Activated CD4-positive, alpha-beta memory T cell treated with anti-CD3 and anti-CD28 coated beads for 36 hours (primary cell): Measurements from ENCODE around the gene GRM7. TPM values are rescaled to one million over a fixed set of nuclear protein-coding genes. Genes with fewer than 3 reads are reported as not detected.

ENCODE experiments used
- CTCF ChIA-PET: fragments of 350-600 bp; sonication (Branson Sonifier 250); formaldehyde crosslinking; loops from one replicate; lab custom pipeline; 2021; ENCODE audit warnings: antibody characterized with exemption, inconsistent platforms; lab: Charles Lee
- POLR2A ChIA-PET: fragments of 350-600 bp; sonication (Branson Sonifier 250); formaldehyde crosslinking; loops from one replicate; lab custom pipeline; 2021; ENCODE audit warnings: antibody characterized with exemption; lab: Charles Lee
- DNase-seq: peaks from one replicate; pipeline ENCODE4 v3.0.0-alpha.2; 2020
- H3K27ac Mint-ChIP-seq: one replicate; pipeline ENCODE4 v1.8.0; 2021; ENCODE audit warnings: mixed read lengths
- H3K27me3 Mint-ChIP-seq: one replicate; pipeline ENCODE4 v1.8.0; 2021; ENCODE audit warnings: mixed read lengths
- H3K36me3 Mint-ChIP-seq: one replicate; pipeline ENCODE4 v1.8.0; 2021; ENCODE audit warnings: mixed read lengths
- H3K4me1 Mint-ChIP-seq: one replicate; pipeline ENCODE4 v1.8.0; 2021; ENCODE audit warnings: low read depth, mixed read lengths
- H3K4me3 Mint-ChIP-seq: one replicate; pipeline ENCODE4 v1.8.0; 2021; ENCODE audit warnings: mild to moderate bottlenecking, mixed read lengths
- H3K9me3 Mint-ChIP-seq: one replicate; pipeline ENCODE4 v1.8.0; 2021; ENCODE audit warnings: mixed read lengths
- intact Hi-C: fragments of 100-400 bp; cut with micrococcal nuclease; formaldehyde crosslinking; loops from one replicate; pipeline ENCODE4 v1.15.1; 2023
- total RNA-seq, 2 experiments: library from RNA; stranded (reverse); gene quantifications; one replicate each; pipeline ENCODE4 v1.2.3, GENCODE V29; 2021

GRM7 gene
- total RNA-seq, 2 experiments from 2014 or later, result not detected

- ChIA-PET POLR2A (no interaction called here), CTCF (no interaction called here)
- no peaks in the 10 kb centered on the region for H3K9me3 Mint-ChIP-seq
- no peak overlapping the region for H3K4me3 Mint-ChIP-seq
- H3K4me1 Mint-ChIP-seq, result no peaks in the 10 kb centered on the region
- H3K27ac Mint-ChIP-seq, result no peak overlapping the region
- no peaks in the 10 kb centered on the region for H3K36me3 Mint-ChIP-seq
- no peaks in the 10 kb centered on the region for H3K27me3 Mint-ChIP-seq
- no peak for DNase-seq
- intact Hi-C loops, result no loop called here
Observed at GRCh38 chr3:7589526-7589925, 728.6 kb downstream of the GRM7 start.

DNA sequence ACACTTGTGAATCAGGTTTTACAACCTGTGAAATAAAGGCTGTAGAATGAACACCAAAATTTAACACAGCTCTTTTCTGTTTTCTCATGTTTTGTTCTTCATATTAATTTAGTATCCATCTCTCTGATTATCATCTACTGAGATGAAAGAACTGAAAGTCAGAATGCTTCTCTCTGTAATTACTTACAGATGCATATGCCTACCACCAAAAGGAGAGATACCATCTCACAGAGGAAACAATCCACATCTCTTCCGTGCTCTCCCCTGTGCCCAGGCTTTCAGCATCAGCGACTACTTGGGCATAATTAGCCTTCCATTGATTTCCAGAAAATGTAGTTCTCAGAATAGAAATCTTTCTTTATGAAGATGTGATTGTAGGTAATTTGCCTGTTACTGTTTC is 741.4 kb downstream of the GRM7 start:
- Mint-ChIP-seq H3K4me3 (no peak overlapping the region), H3K9me3 (no peaks in the 10 kb centered on the region), H3K4me1 (no peaks in the 10 kb centered on the region), H3K27me3 (no peaks in the 10 kb centered on the region), H3K36me3 (no peaks in the 10 kb centered on the region), H3K27ac (no peak overlapping the region)
- ChIA-PET CTCF (no interaction called here), POLR2A (no interaction called here)
- intact Hi-C loops, result no loop called here
- no peak for DNase-seq

GRCh38 chr3:7607083-7607482 is 746.2 kb downstream of the GRM7 start:
- Mint-ChIP-seq H3K9me3 (no peaks in the 10 kb centered on the region), H3K36me3 (no peaks in the 10 kb centered on the region), H3K4me3 (no peak overlapping the region), H3K4me1 (no peaks in the 10 kb centered on the region), H3K27ac (no peak overlapping the region), H3K27me3 (no peaks in the 10 kb centered on the region)
- intact Hi-C loops, result no loop called here
- DNase-seq, result no peak
- ChIA-PET CTCF (no interaction called here), POLR2A (no interaction called here)

GRCh38 chr3:7607676-7608075 is 746.8 kb downstream of the GRM7 start:
- H3K4me3 Mint-ChIP-seq, result no peak overlapping the region
- H3K9me3 Mint-ChIP-seq, result no peaks in the 10 kb centered on the region
- no peaks in the 10 kb centered on the region for H3K4me1 Mint-ChIP-seq
- no peak overlapping the region for H3K27ac Mint-ChIP-seq
- CTCF ChIA-PET, result no interaction called here
- H3K36me3 Mint-ChIP-seq, result no peaks in the 10 kb centered on the region
- POLR2A ChIA-PET, result no interaction called here
- H3K27me3 Mint-ChIP-seq, result no peaks in the 10 kb centered on the region
- no peak for DNase-seq
- intact Hi-C loops, result no loop called here

DNA sequence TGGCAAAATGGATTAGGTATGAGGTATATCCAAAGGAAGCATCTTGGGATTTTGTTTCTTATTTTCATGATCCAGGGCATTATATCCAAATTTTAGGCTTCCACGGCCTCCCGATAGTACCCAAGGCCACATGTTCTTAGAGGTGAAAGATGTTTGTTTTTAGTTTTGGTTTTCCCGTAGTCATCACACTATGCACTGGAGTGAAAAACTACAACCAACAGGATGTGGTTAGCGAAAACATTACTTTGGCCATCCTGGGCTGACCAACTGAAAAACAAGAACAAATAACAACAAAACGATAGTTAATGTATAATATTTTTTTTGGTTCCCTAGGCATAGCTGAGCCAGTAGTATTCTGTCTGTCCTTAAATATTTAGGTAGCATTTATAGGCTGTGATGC is 749.7 kb downstream of the GRM7 start:
- intact Hi-C loops, result no loop called here
- H3K4me3 Mint-ChIP-seq, result no peak overlapping the region
- DNase-seq, result no peak
- H3K9me3 Mint-ChIP-seq, result no peaks in the 10 kb centered on the region
- no peak overlapping the region for H3K27ac Mint-ChIP-seq
- ChIA-PET POLR2A (no interaction called here), CTCF (interaction anchor here (1.0 kb wide), 1 partner anchor 219 kb away, joined by 3 read pairs; no protein-coding TSS in a partner anchor)
- H3K36me3 Mint-ChIP-seq, result no peaks in the 10 kb centered on the region
- no peaks in the 10 kb centered on the region for H3K27me3 Mint-ChIP-seq
- H3K4me1 Mint-ChIP-seq, result no peaks in the 10 kb centered on the region

DNA sequence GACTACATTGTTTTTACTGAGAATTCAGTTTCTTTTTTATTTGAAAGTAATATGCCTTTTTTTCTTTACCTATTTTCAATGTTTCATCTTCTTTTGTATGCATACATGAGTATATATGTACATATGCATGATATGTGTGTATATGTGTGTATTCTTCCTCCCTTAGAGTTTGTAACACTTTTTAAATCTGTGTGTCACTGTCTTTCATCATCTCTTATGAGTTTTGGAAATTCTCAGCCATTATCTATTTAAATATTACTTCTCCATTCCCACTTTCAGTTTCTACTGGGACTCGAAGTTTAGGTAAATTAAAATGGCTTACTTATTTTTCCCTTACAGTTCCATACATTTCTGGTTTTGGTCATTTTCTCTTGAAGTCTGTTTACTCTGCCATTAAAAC is 754.1 kb downstream of the GRM7 start:
- ChIA-PET CTCF (no interaction called here), POLR2A (no interaction called here)
- DNase-seq, result no peak
- Mint-ChIP-seq H3K4me3 (no peak overlapping the region), H3K27me3 (no peaks in the 10 kb centered on the region), H3K27ac (no peak overlapping the region), H3K9me3 (no peaks in the 10 kb centered on the region), H3K36me3 (no peaks in the 10 kb centered on the region), H3K4me1 (no peaks in the 10 kb centered on the region)
- intact Hi-C loops, result no loop called here

- H3K27me3 Mint-ChIP-seq, result no peaks in the 10 kb centered on the region
- intact Hi-C loops, result no loop called here
- no peaks in the 10 kb centered on the region for H3K4me1 Mint-ChIP-seq
- ChIA-PET CTCF (no interaction called here), POLR2A (no interaction called here)
- H3K36me3 Mint-ChIP-seq, result no peaks in the 10 kb centered on the region
- no peak overlapping the region for H3K4me3 Mint-ChIP-seq
- no peak for DNase-seq
- no peaks in the 10 kb centered on the region for H3K9me3 Mint-ChIP-seq
- no peak overlapping the region for H3K27ac Mint-ChIP-seq
Observed at GRCh38 chr3:7618606-7619005, 757.7 kb downstream of the GRM7 start.

DNA sequence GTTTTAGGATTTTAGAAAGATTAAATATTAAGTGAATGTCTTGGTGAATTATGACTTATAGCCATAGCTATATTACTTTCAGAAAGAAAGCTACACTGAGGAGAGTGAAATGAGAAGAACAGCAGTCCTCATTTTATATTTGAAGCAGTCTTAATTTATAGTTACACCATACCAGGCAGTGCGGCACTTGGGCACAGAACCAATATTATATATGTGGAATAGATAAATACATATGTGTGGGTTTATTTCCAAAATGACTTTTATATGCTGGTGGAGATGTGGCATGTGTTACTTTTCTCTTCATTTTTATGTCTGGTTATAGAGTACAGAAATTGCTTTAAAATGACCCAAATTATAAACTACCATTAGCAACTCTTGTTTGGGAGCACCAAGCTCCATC is 759.5 kb downstream of the GRM7 start:
- H3K9me3 Mint-ChIP-seq, result no peaks in the 10 kb centered on the region
- no peaks in the 10 kb centered on the region for H3K36me3 Mint-ChIP-seq
- intact Hi-C loops, result no loop called here
- no peak overlapping the region for H3K27ac Mint-ChIP-seq
- POLR2A ChIA-PET, result no interaction called here
- H3K4me1 Mint-ChIP-seq, result no peaks in the 10 kb centered on the region
- H3K27me3 Mint-ChIP-seq, result no peaks in the 10 kb centered on the region
- no peak overlapping the region for H3K4me3 Mint-ChIP-seq
- CTCF ChIA-PET, result no interaction called here
- no peak for DNase-seq

DNA sequence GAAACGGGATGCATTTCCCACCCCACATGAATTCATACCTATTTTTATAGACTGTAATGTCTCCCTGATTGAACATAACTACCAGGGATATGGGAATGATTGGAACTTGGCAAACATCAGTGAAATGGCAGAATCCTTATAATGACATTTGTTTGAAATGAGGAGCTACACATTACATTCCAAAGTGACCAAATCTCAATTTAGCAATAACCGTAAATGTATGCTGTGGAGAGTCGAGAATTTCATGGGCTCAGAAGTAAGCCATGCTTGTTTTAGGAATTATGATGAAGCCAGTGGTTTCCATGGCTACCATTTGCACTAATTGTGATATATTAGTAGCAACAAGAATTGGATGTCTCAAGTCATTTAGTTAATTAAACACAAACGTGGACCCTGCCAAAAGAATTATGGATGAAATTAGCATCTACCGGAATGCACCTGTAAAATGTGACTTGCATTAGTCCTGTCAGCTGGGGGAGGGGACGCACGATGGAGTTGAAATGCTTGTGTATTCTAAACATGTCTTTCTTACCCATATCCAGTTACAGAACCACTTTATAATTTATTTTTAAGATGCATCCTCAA is 760.2 kb downstream of the GRM7 start:
- H3K4me3 Mint-ChIP-seq, result no peak overlapping the region
- no peaks in the 10 kb centered on the region for H3K4me1 Mint-ChIP-seq
- H3K27ac Mint-ChIP-seq, result no peak overlapping the region
- DNase-seq, result no peak
- CTCF ChIA-PET, result no interaction called here
- H3K36me3 Mint-ChIP-seq, result no peaks in the 10 kb centered on the region
- no peaks in the 10 kb centered on the region for H3K27me3 Mint-ChIP-seq
- POLR2A ChIA-PET, result no interaction called here
- H3K9me3 Mint-ChIP-seq, result no peaks in the 10 kb centered on the region
- intact Hi-C loops, result no loop called here

- no peaks in the 10 kb centered on the region for H3K36me3 Mint-ChIP-seq
Observed at GRCh38 chr3:7621651-7622050, 760.7 kb downstream of the GRM7 start.

GRCh38 chr3:7625021-7625420 is 764.1 kb downstream of the GRM7 start:
- CTCF ChIA-PET, result no interaction called here
- Mint-ChIP-seq H3K27ac (no peak overlapping the region), H3K27me3 (no peaks in the 10 kb centered on the region), H3K4me1 (no peaks in the 10 kb centered on the region), H3K36me3 (no peaks in the 10 kb centered on the region), H3K4me3 (no peak overlapping the region), H3K9me3 (no peaks in the 10 kb centered on the region)
- no peak for DNase-seq
- intact Hi-C loops, result no loop called here
- POLR2A ChIA-PET, result no interaction called here

More at GRCh38 chr3:7621651-7622050, 760.7 kb downstream of the GRM7 start:
- H3K4me3 Mint-ChIP-seq, result no peak overlapping the region
- no peaks in the 10 kb centered on the region for H3K9me3 Mint-ChIP-seq
- intact Hi-C loops, result no loop called here
- no peak for DNase-seq
- H3K4me1 Mint-ChIP-seq, result no peaks in the 10 kb centered on the region
- CTCF ChIA-PET, result no interaction called here
- H3K27me3 Mint-ChIP-seq, result no peaks in the 10 kb centered on the region
- POLR2A ChIA-PET, result no interaction called here
- no peak overlapping the region for H3K27ac Mint-ChIP-seq

GRCh38 chr3:7630351-7630911 is 769.5 kb downstream of the GRM7 start:
- ChIA-PET CTCF (no interaction called here), POLR2A (no interaction called here)
- no peaks in the 10 kb centered on the region for H3K36me3 Mint-ChIP-seq
- no peaks in the 10 kb centered on the region for H3K27me3 Mint-ChIP-seq
- no peak overlapping the region for H3K27ac Mint-ChIP-seq
- no peaks in the 10 kb centered on the region for H3K4me1 Mint-ChIP-seq
- no peak for DNase-seq
- H3K4me3 Mint-ChIP-seq, result no peak overlapping the region
- no peaks in the 10 kb centered on the region for H3K9me3 Mint-ChIP-seq
- intact Hi-C loops, result no loop called here

GRCh38 chr3:7630925-7631324 is 770.0 kb downstream of the GRM7 start:
- no peak for DNase-seq
- H3K36me3 Mint-ChIP-seq, result no peaks in the 10 kb centered on the region

More at GRCh38 chr3:7630925-7631324, 770.0 kb downstream of the GRM7 start:
- H3K27ac Mint-ChIP-seq, result no peak overlapping the region
- ChIA-PET POLR2A (no interaction called here), CTCF (no interaction called here)
- intact Hi-C loops, result no loop called here
- H3K9me3 Mint-ChIP-seq, result no peaks in the 10 kb centered on the region
- H3K27me3 Mint-ChIP-seq, result no peaks in the 10 kb centered on the region
- H3K4me1 Mint-ChIP-seq, result no peaks in the 10 kb centered on the region
- no peak overlapping the region for H3K4me3 Mint-ChIP-seq
